Suprapubic skin (tissue), 4 donors: ENCODE data around the gene CNIH3. TPM values are rescaled to one million over a fixed set of nuclear protein-coding genes. Genes with fewer than 3 reads are reported as not detected.

ENCODE experiments used
- DNase-seq, 2 donors: peaks; one replicate each; pipeline ENCODE4 v3.0.0-alpha.2; 2019; ENCODE audit warnings: low spot score in 2 of 2
- H3K27ac ChIP-seq: fragments of 200-600 bp; sonication (generic); one replicate; pipeline ENCODE4 v1.5.1; 2019
- H3K27me3 ChIP-seq: fragments of 200-600 bp; sonication (generic); one replicate; pipeline ENCODE4 v1.5.1; 2019
- H3K36me3 ChIP-seq: fragments of 200-600 bp; sonication (generic); one replicate; pipeline ENCODE4 v1.5.1; 2019
- H3K4me1 ChIP-seq: fragments of 200-600 bp; sonication (generic); one replicate; pipeline ENCODE4 v1.5.1; 2019
- H3K4me3 ChIP-seq: fragments of 200-600 bp; sonication (generic); one replicate; pipeline ENCODE4 v1.5.1; 2019; ENCODE audit warnings: mild to moderate bottlenecking
- H3K9me3 ChIP-seq: fragments of 200-600 bp; sonication (generic); one replicate; pipeline ENCODE4 v1.5.1; 2019
- CTCF ChIP-seq, 2 donors: fragments of 200-600 bp in 1 of 2; fragments of 450-650 bp in 1 of 2; sonication (generic) in 1 of 2; IDR thresholded peaks; one replicate each; pipeline ENCODE4 v1.5.1; 2016 to 2019; ENCODE audit warnings: antibody characterized with exemption in 2 of 2, mild to moderate bottlenecking in 1 of 2, moderate library complexity in 1 of 2
- EP300 ChIP-seq: sonication (generic); formaldehyde crosslinking; IDR thresholded peaks from one replicate; pipeline ENCODE4 v1.6.1; 2017; ENCODE audit warnings: antibody characterized with exemption
- POLR2A ChIP-seq, 2 donors: fragments of 450-650 bp; IDR thresholded peaks; one replicate each; pipeline ENCODE4 v1.6.1; 2017; ENCODE audit warnings: antibody characterized with exemption in 2 of 2, mild to moderate bottlenecking in 2 of 2, moderate library complexity in 2 of 2
- POLR2AphosphoS5 ChIP-seq, 3 donors: sonication (generic); formaldehyde crosslinking; IDR thresholded peaks; one replicate each; pipeline ENCODE4 v1.6.1; 2017; ENCODE audit warnings: antibody characterized with exemption in 3 of 3
- WGBS: methylation state at CpG from one replicate; pipeline ENCODE4 v1.1.5; 2018; 5-methylcytosine and 5-hydroxymethylcytosine counted together
- total RNA-seq, 4 donors: library from RNA; depleted of rRNA; stranded (reverse); fragments of >200 nt; gene quantifications; one replicate each; pipeline ENCODE4 v1.1.0, GENCODE V29; 2016

Gene CNIH3
- total RNA-seq, 4 donors from 2014 or later: 0.57 to 6.7 (median 0.62) TPM; not detected in 1

GRCh38 chr1:224774378-224774777 lies 158.3 kb downstream of the CNIH3 start:
- Histone ChIP-seq H3K4me3 (no peak overlapping the region), H3K36me3 (no peaks in the 10 kb centered on the region), H3K27me3 (no peaks in the 10 kb centered on the region), H3K9me3 (no peaks in the 10 kb centered on the region), H3K27ac (no peak overlapping the region), H3K4me1 (peaks cover 2% of the 10 kb centered on the region)
- no peak for DNase-seq
- WGBS: 95% methylated on average over 2 of the region's 2 CpGs
- TF ChIP-seq EP300: no peak
- no peak for TF ChIP-seq POLR2AphosphoS5 (IDR thresholded peaks at IDR 0.05)
- TF ChIP-seq POLR2A (IDR thresholded peaks at IDR 0.05): no peak
- TF ChIP-seq CTCF (IDR thresholded peaks at IDR 0.05): no peak

- no peak for DNase-seq
- H3K27ac ChIP-seq: no peak overlapping the region
- H3K9me3 ChIP-seq: no peaks in the 10 kb centered on the region
- H3K27me3 ChIP-seq: no peaks in the 10 kb centered on the region
- no peak overlapping the region for H3K4me3 ChIP-seq
- no peak for TF ChIP-seq EP300
- no peak for TF ChIP-seq POLR2A (IDR thresholded peaks at IDR 0.05)
- TF ChIP-seq CTCF (IDR thresholded peaks at IDR 0.05): no peak
- WGBS: 51% methylated on average over 2 of the region's 2 CpGs
- H3K36me3 ChIP-seq: no peaks in the 10 kb centered on the region
- H3K4me1 ChIP-seq: no peaks in the 10 kb centered on the region
These were observed 161.1 kb downstream of the CNIH3 start for GRCh38 chr1:224777180-224777579.

GRCh38 chr1:224779536-224779935 lies 163.4 kb downstream of the CNIH3 start:
- TF ChIP-seq EP300 (no peak), POLR2A (IDR thresholded peaks at IDR 0.05) (no peak), CTCF (IDR thresholded peaks at IDR 0.05) (no peak), POLR2AphosphoS5 (IDR thresholded peaks at IDR 0.05) (no peak)
- no peak for DNase-seq
- Histone ChIP-seq H3K27me3 (no peaks in the 10 kb centered on the region), H3K36me3 (no peaks in the 10 kb centered on the region), H3K9me3 (no peaks in the 10 kb centered on the region), H3K4me3 (no peak overlapping the region), H3K4me1 (no peaks in the 10 kb centered on the region), H3K27ac (no peak overlapping the region)

GRCh38 chr1:224780736-224781135 lies 164.6 kb downstream of the CNIH3 start:
- Histone ChIP-seq H3K9me3 (no peaks in the 10 kb centered on the region), H3K4me1 (peaks cover 2% of the 10 kb centered on the region), H3K4me3 (no peak overlapping the region), H3K27me3 (no peaks in the 10 kb centered on the region), H3K36me3 (no peaks in the 10 kb centered on the region), H3K27ac (no peak overlapping the region)
- TF ChIP-seq POLR2A (IDR thresholded peaks at IDR 0.05): no peak
- no peak for TF ChIP-seq EP300
- TF ChIP-seq POLR2AphosphoS5 (IDR thresholded peaks at IDR 0.05): no peak
- TF ChIP-seq CTCF (IDR thresholded peaks at IDR 0.05): no peak
- WGBS: 64% methylated on average over 5 of the region's 5 CpGs
- no peak for DNase-seq

GRCh38 chr1:224781800-224782199 lies 165.7 kb downstream of the CNIH3 start:
- WGBS: 83% methylated on average over 2 of the region's 2 CpGs
- no peaks in the 10 kb centered on the region for H3K9me3 ChIP-seq
- no peaks in the 10 kb centered on the region for H3K27me3 ChIP-seq
- peaks cover 2% of the 10 kb centered on the region for H3K4me1 ChIP-seq
- H3K36me3 ChIP-seq: no peaks in the 10 kb centered on the region
- no peak overlapping the region for H3K4me3 ChIP-seq
- DNase-seq: no peak
- TF ChIP-seq CTCF (IDR thresholded peaks at IDR 0.05): no peak
- TF ChIP-seq POLR2AphosphoS5 (IDR thresholded peaks at IDR 0.05): no peak
- no peak for TF ChIP-seq EP300
- TF ChIP-seq POLR2A (IDR thresholded peaks at IDR 0.05): no peak
- no peak overlapping the region for H3K27ac ChIP-seq
